HepG2 (cell line): ENCODE results near the gene TASOR2. TPM values are rescaled to one million over a fixed set of nuclear protein-coding genes. Genes with fewer than 3 reads are reported as not detected.
A peak's percentile ranks its signal among the peaks of the same experiment; 100 is the strongest.

Experiments used
- ARNTL ChIP-seq: sonication (generic); formaldehyde crosslinking; IDR thresholded peaks from 2 replicates; pipeline ENCODE4 v1.4.0; 2020; ENCODE audit warnings: mild to moderate bottlenecking, missing genetic modification reagents
- BRF2 ChIP-seq: sonication (generic); formaldehyde crosslinking; IDR thresholded peaks from 2 replicates; pipeline ENCODE4 v1.8.1; 2022; ENCODE audit warnings: mild to moderate bottlenecking, missing genetic modification reagents
- EHMT2 ChIP-seq: fragments of 200-600 bp; sonication (generic); IDR thresholded peaks from 2 replicates; pipeline ENCODE4 v1.7.0; 2017; ENCODE audit warnings: antibody characterized with exemption, low read depth, low read length, borderline replicate concordance
- MIER2 ChIP-seq: IDR thresholded peaks from 2 replicates; pipeline ENCODE4 v1.6.1; 2016; ENCODE audit warnings: missing biosample characterization, missing genetic modification reagents
- NR2C2 ChIP-seq: sonication (generic); formaldehyde crosslinking; IDR thresholded peaks from 2 replicates; pipeline ENCODE4 v1.4.0; 2020; ENCODE audit warnings: missing genetic modification reagents, mild to moderate bottlenecking, moderate library complexity, borderline replicate concordance
- PAF1 ChIP-seq: IDR thresholded peaks from 2 replicates; pipeline ENCODE4 v1.6.1; 2016; ENCODE audit warnings: missing genetic modification reagents, missing compliant biosample characterization
- RBFOX2 ChIP-seq: fragments of 200-400 bp; formaldehyde crosslinking; IDR thresholded peaks from 2 replicates; pipeline ENCODE4 v1.6.1; 2017; ENCODE audit warnings: low read depth, mild to moderate bottlenecking, low read length
- ZNF205 ChIP-seq: IDR thresholded peaks from 2 replicates; pipeline ENCODE4 v1.6.1; 2018; ENCODE audit warnings: missing biosample characterization, missing genetic modification reagents
- ZNF24 ChIP-seq: fragments of 450-650 bp; IDR thresholded peaks from 2 replicates; pipeline ENCODE4 v1.6.1; 2017; ENCODE audit warnings: antibody characterized with exemption, mild to moderate bottlenecking
- ZNF263 ChIP-seq: sonication (generic); formaldehyde crosslinking; IDR thresholded peaks from 2 replicates; pipeline ENCODE4 v1.4.0; 2020; ENCODE audit warnings: missing genetic modification reagents
- ZNF567 ChIP-seq: sonication (generic); formaldehyde crosslinking; IDR thresholded peaks from 2 replicates; pipeline ENCODE4 v1.8.1; 2023; ENCODE audit warnings: mild to moderate bottlenecking, missing genetic modification reagents, borderline replicate concordance
- polyA plus RNA-seq, 8 experiments: library from polyadenylated mRNA; depleted of rRNA in 3 of 8; stranded (reverse) in 7 of 8; unstranded in 1 of 8; fragments of >200 nt; fragmentation: Illumina TruSeq in 4 of 8; extraction: Trizol in 4 of 8; gene quantifications; 2 replicates each; pipeline versions ENCODE4 v1.2.1 to v1.2.3, GENCODE V29; 2011 to 2016; ENCODE audit warnings: low read depth in 4 of 8, missing spikeins in 1 of 8, mixed read lengths in 1 of 8; ENCODE audit not compliant: insufficient read depth in 1 of 8
- total RNA-seq, 5 experiments: library from RNA; depleted of rRNA; stranded (reverse); fragments of >200 nt; fragmentation: Illumina TruSeq; extraction: Trizol; gene quantifications; 2 replicates each; pipeline ENCODE4 v1.2.3, GENCODE V29; 2016; ENCODE audit warnings: low read depth in 1 of 5
- TF ChIP-seq, protein P1 (sequence below): sonication (generic); formaldehyde crosslinking; IDR thresholded peaks from 2 replicates; pipeline ENCODE4 v1.5.1; 2020; ENCODE audit warnings: missing genetic modification reagents, mild to moderate bottlenecking, borderline replicate concordance
- TF ChIP-seq, protein P2 (sequence below): sonication (generic); formaldehyde crosslinking; IDR thresholded peaks from 2 replicates; pipeline ENCODE4 v1.5.1; 2020; ENCODE audit warnings: mild to moderate bottlenecking, missing genetic modification reagents, borderline replicate concordance
- TF ChIP-seq, protein P3 (sequence below): sonication (generic); formaldehyde crosslinking; IDR thresholded peaks from 2 replicates; pipeline ENCODE4 v1.4.0; 2020; ENCODE audit warnings: missing genetic modification reagents
- TF ChIP-seq, protein P4 (sequence below): IDR thresholded peaks from 2 replicates; pipeline ENCODE4 v1.6.1; 2016; ENCODE audit warnings: low read depth, missing genetic modification reagents, missing compliant biosample characterization

TASOR2 gene
- total and polyA plus RNA-seq, 2 of the 13 experiments (the other 11 are each of a cell fraction or from before 2014, with no cell fraction given): 24.2 to 55.3 TPM

DNA sequence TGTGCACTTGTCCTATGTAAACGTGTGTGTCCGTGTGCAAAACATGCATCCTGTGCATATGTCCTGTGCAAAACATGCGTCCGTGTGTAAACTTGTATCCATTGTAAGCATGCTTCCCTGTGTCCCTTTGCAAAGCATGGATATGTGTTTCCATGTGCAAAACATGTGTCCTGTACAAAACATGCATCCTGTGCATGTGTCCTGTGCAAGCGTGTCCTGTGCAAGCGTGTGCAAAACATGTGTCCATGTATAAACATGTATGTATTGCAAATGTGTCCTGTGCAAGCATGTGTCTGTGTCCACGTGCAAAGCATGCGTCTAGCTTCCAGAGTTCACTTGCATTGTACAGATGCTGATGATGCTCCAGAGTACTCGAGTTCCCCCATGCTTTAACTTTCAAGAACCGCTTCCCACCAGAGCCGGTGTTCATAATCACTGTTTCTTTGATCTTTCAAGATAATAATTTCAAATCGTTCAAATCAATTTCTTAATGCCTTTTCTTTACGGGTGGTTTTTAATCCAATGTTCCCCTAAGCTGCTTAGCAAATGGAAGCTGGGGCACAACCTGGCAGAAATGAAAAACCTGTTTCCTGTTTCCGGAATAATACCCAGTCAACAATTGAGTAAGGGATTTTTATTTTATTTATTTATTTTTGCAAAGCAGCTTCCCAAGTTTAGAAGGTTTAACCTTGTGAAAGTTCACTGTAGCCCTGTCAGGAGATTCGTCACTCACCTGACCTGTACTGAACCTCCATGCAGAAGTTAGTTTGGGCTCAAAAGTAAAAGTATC is 17.6 kb upstream of the TASOR2 start (continued):
- TF ChIP-seq BRF2 (no peak), ZNF24 (no peak), ZNF263 (no peak), ZNF205 (CRISPR knock-in tag) (no peak; the same call in 1 of the 2 replicates), NR2C2 (CRISPR knock-in tag) (no peak), ARNTL (CRISPR knock-in tag) (no peak), MIER2 (CRISPR knock-in tag) (no peak), PAF1 (CRISPR knock-in tag) (no peak), RBFOX2 (no peak), EHMT2 (no peak), ZNF567 (CRISPR knock-in tag) (no peak; the same call in 1 of the 2 replicates)
- TF ChIP-seq, protein P1, sequence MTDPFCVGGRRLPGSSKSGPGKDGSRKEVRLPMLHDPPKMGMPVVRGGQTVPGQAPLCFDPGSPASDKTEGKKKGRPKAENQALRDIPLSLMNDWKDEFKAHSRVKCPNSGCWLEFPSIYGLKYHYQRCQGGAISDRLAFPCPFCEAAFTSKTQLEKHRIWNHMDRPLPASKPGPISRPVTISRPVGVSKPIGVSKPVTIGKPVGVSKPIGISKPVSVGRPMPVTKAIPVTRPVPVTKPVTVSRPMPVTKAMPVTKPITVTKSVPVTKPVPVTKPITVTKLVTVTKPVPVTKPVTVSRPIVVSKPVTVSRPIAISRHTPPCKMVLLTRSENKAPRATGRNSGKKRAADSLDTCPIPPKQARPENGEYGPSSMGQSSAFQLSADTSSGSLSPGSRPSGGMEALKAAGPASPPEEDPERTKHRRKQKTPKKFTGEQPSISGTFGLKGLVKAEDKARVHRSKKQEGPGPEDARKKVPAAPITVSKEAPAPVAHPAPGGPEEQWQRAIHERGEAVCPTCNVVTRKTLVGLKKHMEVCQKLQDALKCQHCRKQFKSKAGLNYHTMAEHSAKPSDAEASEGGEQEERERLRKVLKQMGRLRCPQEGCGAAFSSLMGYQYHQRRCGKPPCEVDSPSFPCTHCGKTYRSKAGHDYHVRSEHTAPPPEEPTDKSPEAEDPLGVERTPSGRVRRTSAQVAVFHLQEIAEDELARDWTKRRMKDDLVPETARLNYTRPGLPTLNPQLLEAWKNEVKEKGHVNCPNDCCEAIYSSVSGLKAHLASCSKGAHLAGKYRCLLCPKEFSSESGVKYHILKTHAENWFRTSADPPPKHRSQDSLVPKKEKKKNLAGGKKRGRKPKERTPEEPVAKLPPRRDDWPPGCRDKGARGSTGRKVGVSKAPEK: peak; percentile 85; the same call in 1 of the 2 replicates
- TF ChIP-seq, protein P2, sequence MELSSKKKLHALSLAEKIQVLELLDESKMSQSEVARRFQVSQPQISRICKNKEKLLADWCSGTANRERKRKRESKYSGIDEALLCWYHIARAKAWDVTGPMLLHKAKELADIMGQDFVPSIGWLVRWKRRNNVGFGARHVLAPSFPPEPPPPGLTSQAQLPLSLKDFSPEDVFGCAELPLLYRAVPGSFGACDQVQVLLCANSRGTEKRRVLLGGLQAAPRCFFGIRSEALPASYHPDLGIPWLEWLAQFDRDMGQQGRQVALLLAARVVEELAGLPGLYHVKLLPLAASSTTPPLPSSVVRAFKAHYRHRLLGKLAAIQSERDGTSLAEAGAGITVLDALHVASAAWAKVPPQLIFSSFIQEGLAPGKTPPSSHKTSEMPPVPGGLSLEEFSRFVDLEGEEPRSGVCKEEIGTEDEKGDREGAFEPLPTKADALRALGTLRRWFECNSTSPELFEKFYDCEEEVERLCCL (CRISPR knock-in tag): no peak
- TF ChIP-seq, protein P3, sequence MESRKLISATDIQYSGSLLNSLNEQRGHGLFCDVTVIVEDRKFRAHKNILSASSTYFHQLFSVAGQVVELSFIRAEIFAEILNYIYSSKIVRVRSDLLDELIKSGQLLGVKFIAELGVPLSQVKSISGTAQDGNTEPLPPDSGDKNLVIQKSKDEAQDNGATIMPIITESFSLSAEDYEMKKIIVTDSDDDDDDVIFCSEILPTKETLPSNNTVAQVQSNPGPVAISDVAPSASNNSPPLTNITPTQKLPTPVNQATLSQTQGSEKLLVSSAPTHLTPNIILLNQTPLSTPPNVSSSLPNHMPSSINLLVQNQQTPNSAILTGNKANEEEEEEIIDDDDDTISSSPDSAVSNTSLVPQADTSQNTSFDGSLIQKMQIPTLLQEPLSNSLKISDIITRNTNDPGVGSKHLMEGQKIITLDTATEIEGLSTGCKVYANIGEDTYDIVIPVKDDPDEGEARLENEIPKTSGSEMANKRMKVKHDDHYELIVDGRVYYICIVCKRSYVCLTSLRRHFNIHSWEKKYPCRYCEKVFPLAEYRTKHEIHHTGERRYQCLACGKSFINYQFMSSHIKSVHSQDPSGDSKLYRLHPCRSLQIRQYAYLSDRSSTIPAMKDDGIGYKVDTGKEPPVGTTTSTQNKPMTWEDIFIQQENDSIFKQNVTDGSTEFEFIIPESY (CRISPR knock-in tag): no peak
- TF ChIP-seq, protein P4, sequence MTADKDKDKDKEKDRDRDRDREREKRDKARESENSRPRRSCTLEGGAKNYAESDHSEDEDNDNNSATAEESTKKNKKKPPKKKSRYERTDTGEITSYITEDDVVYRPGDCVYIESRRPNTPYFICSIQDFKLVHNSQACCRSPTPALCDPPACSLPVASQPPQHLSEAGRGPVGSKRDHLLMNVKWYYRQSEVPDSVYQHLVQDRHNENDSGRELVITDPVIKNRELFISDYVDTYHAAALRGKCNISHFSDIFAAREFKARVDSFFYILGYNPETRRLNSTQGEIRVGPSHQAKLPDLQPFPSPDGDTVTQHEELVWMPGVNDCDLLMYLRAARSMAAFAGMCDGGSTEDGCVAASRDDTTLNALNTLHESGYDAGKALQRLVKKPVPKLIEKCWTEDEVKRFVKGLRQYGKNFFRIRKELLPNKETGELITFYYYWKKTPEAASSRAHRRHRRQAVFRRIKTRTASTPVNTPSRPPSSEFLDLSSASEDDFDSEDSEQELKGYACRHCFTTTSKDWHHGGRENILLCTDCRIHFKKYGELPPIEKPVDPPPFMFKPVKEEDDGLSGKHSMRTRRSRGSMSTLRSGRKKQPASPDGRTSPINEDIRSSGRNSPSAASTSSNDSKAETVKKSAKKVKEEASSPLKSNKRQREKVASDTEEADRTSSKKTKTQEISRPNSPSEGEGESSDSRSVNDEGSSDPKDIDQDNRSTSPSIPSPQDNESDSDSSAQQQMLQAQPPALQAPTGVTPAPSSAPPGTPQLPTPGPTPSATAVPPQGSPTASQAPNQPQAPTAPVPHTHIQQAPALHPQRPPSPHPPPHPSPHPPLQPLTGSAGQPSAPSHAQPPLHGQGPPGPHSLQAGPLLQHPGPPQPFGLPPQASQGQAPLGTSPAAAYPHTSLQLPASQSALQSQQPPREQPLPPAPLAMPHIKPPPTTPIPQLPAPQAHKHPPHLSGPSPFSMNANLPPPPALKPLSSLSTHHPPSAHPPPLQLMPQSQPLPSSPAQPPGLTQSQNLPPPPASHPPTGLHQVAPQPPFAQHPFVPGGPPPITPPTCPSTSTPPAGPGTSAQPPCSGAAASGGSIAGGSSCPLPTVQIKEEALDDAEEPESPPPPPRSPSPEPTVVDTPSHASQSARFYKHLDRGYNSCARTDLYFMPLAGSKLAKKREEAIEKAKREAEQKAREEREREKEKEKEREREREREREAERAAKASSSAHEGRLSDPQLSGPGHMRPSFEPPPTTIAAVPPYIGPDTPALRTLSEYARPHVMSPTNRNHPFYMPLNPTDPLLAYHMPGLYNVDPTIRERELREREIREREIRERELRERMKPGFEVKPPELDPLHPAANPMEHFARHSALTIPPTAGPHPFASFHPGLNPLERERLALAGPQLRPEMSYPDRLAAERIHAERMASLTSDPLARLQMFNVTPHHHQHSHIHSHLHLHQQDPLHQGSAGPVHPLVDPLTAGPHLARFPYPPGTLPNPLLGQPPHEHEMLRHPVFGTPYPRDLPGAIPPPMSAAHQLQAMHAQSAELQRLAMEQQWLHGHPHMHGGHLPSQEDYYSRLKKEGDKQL (CRISPR knock-in tag): no peak
